DLD1 (cell line): ENCODE measurements around the gene CPNE2.

Source experiments
- in situ Hi-C: cut with HindIII; loops from 2 replicates; pipeline ENCODE4 v1.10.0; 2017; ENCODE audit warnings: low sequenced_read_pairs

The CPNE2 gene

DNA sequence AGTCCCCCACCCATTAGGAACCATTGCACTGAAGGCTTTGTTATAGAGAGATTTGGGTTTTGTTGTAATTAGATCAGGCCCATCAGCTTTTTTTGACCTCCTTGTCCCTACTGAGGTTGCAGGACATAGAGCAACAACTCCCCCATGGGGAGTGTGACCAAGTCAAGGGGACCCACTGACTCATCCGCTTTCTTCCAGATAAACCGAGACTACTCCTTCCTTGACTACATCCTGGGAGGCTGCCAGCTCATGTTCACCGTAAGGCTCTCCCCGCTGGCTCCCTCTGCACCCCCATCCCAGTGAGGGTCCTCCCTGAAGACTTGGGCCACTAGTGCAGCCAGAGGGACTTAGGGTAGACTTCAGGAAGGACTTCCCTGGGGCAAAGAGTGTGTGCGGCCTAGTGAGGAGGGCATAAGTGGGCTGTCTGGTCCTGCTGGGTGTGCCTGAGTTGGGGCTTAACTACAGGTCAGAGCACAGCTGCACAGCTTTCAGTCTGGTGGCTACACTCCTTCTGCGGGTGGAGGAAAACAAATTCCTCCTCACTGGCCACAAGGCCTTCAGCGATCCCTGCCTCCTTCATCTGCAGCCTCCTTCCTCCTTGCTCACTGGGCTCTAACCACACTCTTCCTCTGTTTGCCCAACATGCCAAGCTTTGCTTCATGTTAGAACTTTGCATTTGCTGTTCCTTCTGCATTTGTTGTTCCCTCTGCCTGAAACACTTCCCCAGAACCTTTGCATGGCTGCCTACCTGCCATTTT is 31.0 kb downstream of the CPNE2 start:
- in situ Hi-C loops: no loop called here

DNA sequence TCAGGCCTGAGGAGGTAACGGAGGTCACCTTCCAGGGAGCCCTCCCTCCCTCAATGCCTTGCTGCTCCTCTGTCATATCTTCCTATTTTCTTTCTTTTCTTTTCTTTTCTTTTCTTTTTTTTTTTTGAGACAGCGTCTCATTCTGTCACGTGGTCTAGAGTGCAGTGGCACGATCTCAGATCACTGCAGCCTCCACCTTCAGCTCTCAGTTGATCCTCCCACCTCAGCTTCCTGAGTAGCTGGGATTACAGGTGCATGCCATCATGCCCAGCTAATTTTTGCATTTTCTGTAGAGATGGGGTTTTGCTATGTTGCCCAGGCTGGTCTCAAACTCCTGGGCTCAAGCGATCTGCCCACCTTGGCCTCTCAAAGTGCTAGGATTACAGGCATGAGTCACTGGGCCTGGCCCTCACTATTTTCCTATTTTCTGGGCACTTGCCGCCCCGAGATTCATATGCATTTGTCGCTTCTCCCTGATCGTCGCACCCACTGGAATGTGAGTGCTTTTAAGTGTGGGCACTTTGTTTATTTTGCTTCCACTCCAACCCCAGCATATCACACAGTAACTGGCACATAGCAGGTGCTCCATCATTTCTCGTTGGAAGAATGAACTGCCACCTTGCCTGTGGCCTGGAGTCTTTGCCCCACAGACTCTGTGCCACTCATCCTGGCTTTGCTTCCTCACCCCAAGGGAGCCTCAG is 31.7 kb downstream of the CPNE2 start:
- in situ Hi-C loops: no loop called here

DNA sequence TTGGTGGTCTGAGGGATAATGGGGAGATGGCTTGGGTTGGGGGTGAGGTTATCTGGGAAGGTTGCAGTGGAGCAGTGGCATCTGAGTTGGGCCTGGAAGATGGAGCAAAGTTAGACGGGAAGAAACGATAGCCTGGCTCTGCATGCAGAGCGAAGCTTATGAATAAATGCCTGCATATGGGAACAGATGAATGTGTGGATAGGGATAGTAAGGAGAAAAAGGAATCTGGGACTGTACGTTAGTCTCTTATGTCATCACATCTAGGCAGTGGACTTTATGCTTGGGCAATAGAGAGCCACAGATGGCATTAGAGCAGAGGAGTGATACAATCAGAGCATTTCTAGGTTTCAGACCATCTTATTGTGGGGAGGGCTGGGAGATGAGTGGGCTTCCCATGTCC is 33.0 kb downstream of the CPNE2 start:
- in situ Hi-C loops: no loop called here

DNA sequence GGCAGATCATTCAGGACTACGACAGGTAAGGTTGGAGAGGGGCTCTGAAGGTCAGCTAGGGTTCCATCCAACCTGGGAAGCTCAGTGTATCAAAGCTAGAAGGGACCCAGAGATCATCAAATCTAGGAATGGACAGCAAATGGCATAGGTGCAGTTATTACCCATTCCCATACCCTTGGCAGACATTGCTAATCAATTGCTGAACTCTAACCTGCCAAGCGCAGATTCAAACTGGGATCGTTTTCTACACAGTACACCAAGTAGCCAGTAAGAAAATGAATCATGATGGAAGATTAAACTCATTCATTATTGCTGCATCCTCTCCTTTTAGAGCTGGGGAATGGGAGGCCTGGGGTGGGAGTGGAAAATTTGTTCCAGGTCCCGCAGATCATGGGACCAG is 33.6 kb downstream of the CPNE2 start:
- in situ Hi-C loops: no loop called here

DNA sequence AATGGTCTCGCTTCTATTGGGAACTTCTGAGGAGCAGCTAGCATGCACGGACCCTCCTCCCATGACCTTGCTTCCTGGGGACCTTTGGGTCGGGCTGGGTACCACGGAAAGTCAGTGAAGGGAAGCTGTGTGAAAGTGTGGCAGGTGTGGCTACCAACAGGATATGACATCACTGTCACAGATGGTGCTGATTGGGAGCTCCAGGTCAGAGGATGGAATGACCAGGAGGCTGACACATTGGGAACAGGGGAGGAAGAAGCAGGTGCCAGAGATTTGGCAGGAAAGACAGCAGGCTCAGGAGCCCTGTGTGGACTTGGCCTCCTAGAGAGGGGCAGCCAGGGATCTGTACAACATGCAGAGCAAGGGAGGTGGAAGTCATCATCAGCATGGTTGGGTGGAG is 34.0 kb downstream of the CPNE2 start:
- in situ Hi-C loops: no loop called here

DNA sequence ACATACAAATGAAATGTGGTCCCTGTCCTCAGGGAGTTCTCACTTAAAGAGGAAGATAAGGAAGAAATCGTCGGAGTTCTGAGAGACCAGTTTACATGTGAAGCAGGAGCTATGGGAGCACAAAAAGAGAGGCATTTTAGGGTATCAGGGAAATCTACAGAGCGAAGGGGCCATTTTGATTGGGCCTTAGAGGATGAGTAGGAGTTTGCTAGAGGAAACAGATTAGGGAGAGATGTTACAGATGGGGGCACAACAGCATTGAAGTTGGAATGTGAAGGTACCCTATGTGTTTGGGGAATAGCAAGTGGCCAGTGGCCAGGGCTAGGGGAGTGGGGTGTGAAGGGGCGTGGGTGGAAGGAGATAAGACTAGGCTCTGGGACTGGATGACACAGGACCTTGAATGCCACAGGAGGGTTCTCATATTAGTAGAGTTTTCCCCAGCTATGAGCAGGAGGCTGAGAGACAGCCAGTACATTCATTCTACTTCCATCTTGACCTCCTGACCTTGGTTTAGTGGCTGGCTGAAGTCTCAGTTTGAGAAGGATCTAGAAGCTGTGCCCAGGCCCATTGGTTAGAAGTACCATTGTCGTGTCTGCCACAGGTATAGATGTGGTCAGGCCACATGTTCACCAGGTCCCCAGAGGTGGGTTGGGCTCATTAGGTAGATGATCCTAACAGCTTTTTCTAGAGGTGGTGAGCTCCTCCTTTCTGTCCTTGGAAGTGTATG is 34.8 kb downstream of the CPNE2 start:
- in situ Hi-C loops: no loop called here

DNA sequence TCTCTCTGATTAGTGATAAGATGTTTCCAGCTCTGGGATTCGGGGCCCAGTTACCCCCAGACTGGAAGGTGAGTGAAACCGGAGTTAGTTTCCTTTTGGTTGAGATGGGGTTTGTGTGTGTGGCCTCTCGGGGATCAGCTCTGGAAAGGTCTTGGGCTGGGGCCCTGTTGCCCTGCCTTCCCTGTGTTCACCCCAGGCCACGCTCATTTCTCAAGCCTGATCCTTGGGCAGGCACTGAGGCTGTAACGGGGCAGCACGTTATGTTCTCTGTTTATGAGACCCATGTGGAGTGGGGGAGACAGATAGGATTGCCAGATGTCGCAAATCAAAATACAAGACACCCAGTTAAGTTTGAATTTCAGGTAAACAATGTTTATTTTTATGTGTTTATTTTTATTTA is 35.5 kb downstream of the CPNE2 start:
- in situ Hi-C loops: no loop called here

DNA sequence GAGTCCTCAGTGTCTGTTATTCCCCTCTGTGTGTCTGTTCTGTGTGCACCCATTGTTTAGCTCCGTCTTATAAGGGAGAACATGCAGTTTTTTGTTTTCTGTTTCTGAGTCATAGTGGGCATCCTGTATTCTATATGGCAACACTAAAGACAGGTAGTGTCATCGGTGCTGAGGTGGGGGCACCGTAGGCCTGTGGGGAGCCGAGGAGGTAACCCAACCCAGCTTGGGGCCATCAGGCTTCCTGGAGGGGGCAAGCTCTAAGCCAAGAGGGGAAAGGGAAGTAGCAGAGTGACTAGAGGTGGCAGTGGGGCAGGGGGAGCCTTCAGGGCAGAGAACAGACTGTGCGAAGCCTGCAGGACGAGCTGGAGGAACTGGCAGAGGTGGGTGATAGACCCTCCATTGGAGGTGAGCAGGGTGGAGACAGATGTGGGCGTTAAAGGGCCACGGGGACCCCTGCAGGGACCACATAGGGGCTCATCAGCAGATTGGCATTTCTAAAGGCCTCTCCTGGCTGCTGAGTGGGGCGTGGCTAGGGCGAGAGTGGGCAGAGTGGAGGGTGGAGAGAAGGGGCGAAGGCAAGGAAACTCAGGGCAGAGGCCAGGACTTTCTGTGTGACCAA is 36.5 kb downstream of the CPNE2 start:
- in situ Hi-C loops: no loop called here

DNA sequence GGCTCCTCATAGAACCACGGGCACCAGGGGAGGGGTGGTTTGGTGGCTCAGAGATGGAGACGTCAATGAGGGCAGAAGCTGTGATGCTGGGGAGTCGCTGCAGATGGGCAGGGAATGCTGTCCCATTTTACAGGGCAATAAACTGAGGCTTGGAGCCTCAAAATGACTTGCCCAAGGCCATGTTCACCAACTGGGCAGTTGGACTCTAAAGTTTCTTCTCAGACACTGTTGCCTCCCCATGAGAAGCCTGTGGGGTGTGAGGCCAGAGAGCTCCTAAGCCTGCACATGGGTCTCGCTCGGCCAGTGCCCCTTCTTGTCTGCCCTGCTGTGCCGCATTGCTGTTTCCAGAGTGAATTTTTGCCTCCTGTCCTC is 38.6 kb downstream of the CPNE2 start:
- in situ Hi-C loops: no loop called here

DNA sequence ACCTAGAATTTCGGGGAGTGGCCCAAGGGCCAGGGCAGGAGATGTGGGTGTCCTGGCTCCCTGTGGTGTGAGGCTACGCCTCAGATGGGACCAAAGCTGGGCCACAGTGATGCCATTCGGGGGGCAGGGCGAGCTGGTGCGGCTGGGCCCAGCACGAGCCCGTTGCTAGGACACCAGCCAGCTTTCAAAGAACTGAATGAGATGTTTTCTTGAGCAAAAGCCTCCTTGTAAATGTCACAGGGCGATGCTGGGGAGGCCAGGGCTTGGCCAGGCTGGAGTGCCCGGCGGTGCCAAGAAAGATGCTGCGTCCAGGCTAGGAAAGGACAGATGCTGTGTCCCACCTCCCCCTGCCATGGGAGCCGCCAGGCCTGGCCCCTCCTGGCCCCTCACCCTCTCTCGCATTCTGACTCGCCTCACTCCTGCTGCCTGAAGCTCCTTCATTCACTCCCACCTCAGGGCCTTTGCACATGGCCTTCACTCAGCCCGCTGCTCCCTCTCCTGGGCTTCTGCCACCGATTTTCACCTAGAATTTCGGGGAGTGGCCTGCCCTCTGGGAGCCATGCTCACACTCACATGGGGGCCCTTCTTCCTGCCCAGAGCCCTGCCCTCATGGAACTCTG is 39.1 kb downstream of the CPNE2 start:
- in situ Hi-C loops: no loop called here

DNA sequence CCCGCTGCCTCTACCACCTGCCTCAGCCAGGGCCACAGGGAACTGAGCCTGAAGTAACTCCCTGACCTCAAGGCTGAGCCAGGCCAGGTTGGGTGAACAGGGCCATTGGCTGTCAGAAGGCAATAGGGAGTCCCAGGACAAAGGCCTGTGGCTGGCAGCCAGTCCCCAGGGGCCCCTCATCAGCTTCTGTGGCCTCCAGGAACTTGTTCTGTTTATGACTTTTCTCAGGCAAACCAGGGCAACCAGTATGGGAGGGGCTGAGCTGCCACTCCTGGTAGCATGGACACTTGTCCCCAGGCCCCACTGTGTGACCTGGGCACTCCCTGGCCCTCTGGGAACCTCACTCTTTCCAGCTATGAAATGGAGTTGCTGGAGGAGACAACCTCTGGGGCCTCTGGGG is 40.1 kb downstream of the CPNE2 start:
- in situ Hi-C loops: no loop called here

DNA sequence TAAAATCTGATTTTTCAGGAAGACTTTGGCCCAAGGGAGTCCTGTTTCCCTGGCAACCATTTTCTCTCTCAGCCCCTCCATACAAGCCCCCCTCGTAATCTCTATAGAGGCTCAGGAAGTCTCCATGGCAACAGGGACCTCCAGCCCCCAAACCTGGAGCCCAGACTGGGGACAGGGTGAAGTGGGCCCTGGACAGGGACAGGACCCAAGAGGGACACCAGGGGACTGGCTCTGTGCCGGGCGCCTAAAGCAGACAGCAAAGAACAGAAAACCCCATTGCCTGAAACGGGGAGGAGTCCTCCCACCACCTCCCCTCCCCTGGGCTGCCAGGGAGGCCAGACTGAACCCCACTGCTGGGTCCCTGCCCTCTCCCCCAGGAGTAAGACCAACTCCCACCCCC is 40.6 kb downstream of the CPNE2 start:
- in situ Hi-C loops: no loop called here

DNA sequence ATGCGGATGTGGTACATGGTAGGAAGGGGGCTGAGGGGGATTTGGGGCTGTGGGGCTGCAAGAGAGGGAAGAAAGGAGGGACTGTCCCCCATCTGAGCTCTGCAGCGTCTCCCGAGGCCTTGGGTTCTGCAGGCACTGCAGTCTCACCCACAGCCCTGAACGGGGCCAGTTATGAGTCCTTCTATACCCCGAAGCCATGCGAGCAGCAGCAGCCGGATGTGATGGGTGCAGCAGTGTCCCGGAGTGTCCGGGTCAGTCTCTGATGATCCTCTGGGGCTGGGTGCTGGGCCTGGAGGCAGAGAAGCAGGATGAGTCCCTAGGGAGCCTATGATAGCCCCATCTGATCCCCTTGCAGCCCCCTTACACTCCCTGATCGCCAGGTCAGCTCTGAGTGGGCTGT is 41.5 kb downstream of the CPNE2 start:
- in situ Hi-C loops: no loop called here

DNA sequence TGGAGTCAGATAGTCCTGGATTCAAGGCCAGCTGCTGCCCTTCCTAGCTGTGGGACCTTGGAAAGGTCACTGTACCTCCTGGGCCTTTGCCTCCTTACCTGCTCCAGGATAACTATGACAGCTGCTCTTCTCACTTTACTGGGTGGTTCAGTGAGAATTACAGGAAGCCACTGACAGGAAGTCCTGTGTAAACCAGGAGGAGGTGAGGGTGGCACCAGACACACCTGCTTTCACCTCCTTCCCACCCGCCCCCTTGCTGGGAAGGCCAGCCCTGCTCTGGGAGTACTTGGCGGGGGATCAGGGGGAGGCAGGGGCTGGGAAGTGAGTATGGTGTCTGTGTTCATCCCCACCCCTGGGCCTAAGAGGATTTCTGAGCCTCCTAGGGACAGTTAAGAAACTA is 42.6 kb downstream of the CPNE2 start:
- in situ Hi-C loops: no loop called here

DNA sequence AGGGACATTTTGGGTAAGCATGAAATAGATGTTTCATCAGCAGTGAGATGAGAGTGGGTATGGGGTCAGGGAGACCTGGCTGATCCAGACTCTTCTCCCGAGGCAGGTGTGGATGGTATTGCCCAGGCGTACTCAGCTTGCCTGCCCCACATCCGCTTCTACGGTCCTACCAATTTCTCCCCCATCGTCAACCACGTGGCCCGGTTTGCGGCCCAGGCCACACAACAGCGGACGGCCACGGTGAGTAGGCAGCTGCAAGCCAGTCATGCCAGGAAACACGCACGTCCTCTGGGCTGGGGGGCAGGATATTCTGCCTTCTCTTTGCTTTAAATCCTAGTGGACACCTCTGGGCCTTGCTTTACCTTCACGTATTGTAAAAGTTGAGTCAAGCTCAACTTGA is 44.7 kb downstream of the CPNE2 start:
- in situ Hi-C loops: no loop called here

DNA sequence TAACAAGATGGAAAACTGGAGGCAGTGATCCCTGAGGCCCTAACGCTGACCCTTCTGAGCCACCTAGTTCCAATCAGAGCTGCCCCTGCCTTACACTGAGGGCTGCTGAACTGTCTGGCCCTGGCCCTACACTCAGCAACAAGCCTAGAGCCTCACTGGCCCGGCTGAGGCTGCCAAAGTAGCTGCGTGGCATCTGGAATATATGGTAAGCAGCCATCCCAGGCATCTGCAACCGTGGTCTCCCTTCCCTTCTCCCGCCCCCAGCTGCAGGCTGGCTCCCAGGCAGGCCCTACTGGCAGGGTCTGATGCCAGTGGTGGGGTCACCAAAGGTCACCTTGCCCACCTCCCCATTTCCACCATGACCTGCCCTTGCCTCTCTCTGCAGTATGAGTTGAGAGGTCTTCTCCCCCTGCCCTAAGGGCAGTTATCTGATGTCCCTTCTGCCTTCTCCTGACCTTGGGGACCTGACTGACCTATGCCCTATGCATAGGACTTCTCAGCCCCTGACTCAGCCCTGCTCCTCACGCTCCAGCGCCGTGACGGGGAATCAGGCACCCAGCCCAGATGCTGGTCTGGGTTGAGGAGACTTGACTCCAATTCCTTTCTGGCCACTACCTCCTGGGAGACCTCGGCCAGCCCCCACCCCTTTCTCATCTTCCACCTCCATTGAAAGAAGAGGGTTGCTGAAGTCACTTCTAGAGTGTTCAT is 45.3 kb downstream of the CPNE2 start:
- in situ Hi-C loops: no loop called here

DNA sequence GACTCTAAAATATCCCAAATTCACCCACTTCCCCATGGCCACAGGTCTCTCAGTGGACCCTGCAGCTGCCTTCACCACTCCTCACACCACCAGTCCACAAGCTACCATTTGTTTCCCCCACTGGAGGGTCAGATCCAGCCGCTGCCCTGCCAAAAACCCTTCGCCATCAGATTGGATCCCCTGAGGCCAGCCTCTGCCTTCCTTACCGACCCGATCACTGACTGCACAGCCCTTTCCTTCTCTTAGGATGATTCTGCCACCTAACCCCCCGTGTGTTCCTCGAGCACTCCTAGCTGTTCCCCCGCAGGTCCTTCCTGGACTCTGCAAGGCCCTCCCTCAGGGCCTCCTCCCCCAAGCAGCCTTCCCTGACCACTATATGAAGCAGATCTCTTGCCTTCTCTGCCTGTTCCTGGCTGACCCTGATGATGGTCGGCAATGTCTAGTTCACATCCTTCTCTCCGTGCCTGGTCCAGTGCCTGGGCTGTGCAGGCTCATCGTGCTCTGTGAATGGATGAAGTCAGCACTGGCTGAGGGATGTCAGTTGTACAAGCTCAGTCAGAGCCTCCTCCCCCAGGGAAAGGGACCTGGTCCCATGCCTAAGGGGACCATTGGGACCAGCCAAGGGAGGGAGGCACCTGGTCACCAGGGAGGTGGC is 46.0 kb downstream of the CPNE2 start:
- in situ Hi-C loops: no loop called here

DNA sequence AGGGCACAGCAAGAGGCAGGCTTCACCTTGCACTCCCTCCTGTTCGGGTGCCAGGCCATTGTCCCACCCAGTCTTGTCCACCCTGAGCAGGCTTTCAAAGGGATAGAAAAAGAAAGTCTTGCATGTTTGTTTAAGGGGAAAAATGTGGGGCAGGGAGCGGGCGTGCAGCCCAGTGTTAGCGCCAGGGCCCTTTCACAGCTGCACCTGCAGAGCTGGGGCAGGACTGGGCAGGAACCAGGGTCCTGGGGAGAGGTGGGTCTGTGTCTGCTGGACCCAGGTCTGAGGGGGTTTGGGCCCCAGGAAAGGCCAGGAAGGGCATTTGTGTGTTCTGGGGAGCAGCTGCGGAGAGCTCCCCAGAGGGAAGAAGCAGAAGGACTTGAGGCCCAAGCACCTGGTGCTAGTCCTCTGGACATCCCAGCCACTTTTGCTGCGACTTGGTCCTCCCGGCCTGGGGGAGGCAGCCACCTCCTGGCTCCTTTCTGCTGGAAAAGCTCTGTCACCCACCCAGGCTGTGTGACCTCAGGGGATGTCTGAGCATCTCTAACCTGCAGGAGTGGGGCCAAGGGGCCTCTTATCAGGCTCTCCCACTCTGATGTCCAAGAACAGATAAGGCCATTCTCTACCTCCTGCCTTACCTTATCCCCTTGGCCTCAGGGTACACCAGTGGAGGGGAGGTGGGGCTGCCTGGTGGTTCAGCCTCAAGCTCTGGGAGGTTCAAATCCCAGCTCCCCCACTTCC is 48.7 kb downstream of the CPNE2 start:
- in situ Hi-C loops: loop anchor here (10.0 kb wide), 1 partner anchor 66 kb away; no protein-coding TSS in a partner anchor
